Transverse colon (tissue), 4 donors: ENCODE measurements around the gene MAB21L3.

Experiments used
- EP300 ChIP-seq: sonication (generic); formaldehyde crosslinking; IDR thresholded peaks from one replicate; pipeline ENCODE4 v1.6.1; 2017; ENCODE audit warnings: antibody characterized with exemption, low read depth
- POLR2A ChIP-seq: fragments of 450-650 bp; IDR thresholded peaks from one replicate; pipeline ENCODE4 v1.6.1; 2016; ENCODE audit warnings: antibody characterized with exemption, mild to moderate bottlenecking, moderate library complexity
- POLR2AphosphoS5 ChIP-seq, 3 donors: sonication (generic); formaldehyde crosslinking; IDR thresholded peaks; one replicate each; pipeline ENCODE4 v1.6.1; 2016; ENCODE audit warnings: antibody characterized with exemption in 3 of 3
- TF ChIP-seq, protein P1 (sequence below), 5 experiments: fragments of 200-600 bp in 3 of 5; fragments of 450-650 bp in 2 of 5; sonication (generic) in 3 of 5; IDR thresholded peaks; 1 replicate in 2 of 5; 2 replicates in 3 of 5; pipeline ENCODE4 v1.5.1; 2016 to 2017; ENCODE audit warnings: antibody characterized with exemption in 5 of 5, inconsistent platforms in 3 of 5, mild to moderate bottlenecking in 2 of 5, moderate library complexity in 1 of 5

GRCh38 chr1:116139592-116140134 is 28.5 kb downstream of the MAB21L3 start:
- TF ChIP-seq POLR2A (no peak), EP300 (no peak), POLR2AphosphoS5 (IDR thresholded peaks at IDR 0.05) (no peak)
- TF ChIP-seq, protein P1, sequence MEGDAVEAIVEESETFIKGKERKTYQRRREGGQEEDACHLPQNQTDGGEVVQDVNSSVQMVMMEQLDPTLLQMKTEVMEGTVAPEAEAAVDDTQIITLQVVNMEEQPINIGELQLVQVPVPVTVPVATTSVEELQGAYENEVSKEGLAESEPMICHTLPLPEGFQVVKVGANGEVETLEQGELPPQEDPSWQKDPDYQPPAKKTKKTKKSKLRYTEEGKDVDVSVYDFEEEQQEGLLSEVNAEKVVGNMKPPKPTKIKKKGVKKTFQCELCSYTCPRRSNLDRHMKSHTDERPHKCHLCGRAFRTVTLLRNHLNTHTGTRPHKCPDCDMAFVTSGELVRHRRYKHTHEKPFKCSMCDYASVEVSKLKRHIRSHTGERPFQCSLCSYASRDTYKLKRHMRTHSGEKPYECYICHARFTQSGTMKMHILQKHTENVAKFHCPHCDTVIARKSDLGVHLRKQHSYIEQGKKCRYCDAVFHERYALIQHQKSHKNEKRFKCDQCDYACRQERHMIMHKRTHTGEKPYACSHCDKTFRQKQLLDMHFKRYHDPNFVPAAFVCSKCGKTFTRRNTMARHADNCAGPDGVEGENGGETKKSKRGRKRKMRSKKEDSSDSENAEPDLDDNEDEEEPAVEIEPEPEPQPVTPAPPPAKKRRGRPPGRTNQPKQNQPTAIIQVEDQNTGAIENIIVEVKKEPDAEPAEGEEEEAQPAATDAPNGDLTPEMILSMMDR (IDR thresholded peaks at IDR 0.05), result no peak
